GM19193 (cell line): ENCODE data around the gene CORIN.

Source experiments
- POLR2A ChIP-seq: IDR thresholded peaks from 4 replicates; pipeline ENCODE4 v1.6.1; 2011; ENCODE audit not compliant: insufficient read depth, insufficient read length; ENCODE audit errors: extremely low read depth

The CORIN gene, protein sequence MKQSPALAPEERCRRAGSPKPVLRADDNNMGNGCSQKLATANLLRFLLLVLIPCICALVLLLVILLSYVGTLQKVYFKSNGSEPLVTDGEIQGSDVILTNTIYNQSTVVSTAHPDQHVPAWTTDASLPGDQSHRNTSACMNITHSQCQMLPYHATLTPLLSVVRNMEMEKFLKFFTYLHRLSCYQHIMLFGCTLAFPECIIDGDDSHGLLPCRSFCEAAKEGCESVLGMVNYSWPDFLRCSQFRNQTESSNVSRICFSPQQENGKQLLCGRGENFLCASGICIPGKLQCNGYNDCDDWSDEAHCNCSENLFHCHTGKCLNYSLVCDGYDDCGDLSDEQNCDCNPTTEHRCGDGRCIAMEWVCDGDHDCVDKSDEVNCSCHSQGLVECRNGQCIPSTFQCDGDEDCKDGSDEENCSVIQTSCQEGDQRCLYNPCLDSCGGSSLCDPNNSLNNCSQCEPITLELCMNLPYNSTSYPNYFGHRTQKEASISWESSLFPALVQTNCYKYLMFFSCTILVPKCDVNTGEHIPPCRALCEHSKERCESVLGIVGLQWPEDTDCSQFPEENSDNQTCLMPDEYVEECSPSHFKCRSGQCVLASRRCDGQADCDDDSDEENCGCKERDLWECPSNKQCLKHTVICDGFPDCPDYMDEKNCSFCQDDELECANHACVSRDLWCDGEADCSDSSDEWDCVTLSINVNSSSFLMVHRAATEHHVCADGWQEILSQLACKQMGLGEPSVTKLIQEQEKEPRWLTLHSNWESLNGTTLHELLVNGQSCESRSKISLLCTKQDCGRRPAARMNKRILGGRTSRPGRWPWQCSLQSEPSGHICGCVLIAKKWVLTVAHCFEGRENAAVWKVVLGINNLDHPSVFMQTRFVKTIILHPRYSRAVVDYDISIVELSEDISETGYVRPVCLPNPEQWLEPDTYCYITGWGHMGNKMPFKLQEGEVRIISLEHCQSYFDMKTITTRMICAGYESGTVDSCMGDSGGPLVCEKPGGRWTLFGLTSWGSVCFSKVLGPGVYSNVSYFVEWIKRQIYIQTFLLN

DNA sequence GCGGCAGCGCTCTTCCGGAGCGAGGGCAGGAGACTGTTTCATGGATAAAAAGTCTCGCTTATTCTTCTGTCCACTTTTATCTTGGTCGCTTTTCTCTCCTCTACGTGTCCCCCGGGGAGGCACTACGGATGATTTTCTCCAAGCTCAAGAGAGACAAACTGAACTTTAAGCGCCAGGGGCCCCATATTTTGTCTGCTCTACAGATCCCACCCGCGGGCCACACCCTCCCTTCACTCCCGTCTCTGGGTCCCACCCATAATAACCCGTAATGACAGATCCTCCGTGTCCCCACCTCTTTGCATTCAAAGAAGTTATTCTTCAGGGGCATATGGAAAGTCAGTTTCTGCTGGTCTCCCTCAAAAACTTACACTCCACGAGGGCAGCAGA lies at the start of gene CORIN:
Gene CORIN, minus strand, starts transcription at position 160 of the 387 bp plus-strand sequence. Its CDS starts 118 bp downstream, at position 42.
- TF ChIP-seq POLR2A: no peak

DNA sequence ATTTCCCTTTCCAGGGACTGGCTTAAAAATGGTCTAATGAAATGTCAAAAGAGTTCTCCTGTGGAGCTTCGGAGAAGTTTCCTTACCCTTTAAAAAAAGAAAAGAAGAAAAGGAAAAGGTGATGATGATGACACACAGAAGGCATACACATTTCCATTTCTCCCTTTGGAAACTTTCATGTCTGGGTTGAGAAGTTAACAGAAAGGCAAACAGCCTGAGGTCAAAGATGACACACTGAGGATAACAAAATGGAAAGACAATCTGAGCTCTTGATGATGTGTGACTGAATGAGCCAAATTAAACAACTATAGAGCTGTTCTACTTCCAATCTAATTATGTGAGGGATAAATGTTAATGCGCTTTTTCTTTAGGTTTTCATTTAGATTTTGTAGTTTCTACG lies 44.4 kb upstream of the CORIN start:
- no peak for TF ChIP-seq POLR2A

- no peak for TF ChIP-seq POLR2A
Measured at GRCh38 chr4:47879458-47879857, 41.6 kb upstream of the CORIN start.

- TF ChIP-seq POLR2A: no peak
Measured at GRCh38 chr4:47876784-47877546, 39.1 kb upstream of the CORIN start.

DNA sequence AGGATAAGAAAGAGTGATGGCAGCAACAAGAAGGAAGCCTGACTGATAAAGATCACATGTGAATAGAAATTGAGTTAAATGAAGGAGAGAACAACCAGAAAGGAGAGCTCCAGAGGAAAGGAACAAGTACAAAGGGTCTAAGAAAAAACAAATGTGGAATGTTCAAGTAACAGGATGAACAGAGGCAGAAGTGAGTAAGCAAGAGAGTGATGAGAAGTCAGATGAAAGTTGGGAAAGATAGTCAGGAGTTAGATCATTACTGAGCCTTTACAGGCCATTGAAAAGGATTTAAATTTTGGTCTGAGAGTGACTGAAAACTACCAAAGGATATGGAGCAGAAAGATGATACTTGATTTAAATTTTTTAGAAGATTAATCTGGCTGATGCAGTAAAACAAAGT lies 38.4 kb upstream of the CORIN start:
- no peak for TF ChIP-seq POLR2A

DNA sequence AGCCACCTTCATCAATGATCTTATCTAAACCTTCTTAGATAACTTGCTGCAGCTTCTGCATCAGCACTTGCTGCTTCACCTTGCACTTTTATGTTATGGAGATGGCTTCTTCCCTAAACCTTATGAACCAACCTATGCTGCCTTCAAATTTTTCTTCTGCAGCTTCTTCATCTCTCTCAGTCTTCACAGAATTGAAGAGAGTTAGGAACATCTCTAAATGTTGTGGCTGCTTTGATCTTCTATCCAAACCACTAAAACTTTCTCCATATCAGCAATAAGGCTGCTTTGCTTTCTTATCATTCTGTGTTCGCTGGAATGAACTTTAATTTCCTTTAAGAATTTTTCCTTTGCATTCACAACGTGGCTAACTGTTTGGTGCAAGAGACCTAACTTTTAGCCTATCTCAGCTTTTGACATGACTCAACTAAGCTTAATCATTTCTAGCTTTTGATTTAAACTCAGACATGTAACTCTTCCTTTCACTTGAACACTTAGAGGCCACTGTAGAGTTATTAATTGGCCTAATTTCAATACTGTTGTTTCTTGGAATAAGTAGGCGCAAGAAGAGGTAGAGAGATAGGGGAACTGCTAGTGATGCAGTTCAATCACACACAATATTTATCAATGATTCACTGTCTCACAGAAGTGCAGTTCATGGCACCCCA lies 36.1 kb upstream of the CORIN start:
- no peak for TF ChIP-seq POLR2A

GRCh38 chr4:47863486-47863885 lies 25.6 kb upstream of the CORIN start:
- TF ChIP-seq POLR2A: no peak

DNA sequence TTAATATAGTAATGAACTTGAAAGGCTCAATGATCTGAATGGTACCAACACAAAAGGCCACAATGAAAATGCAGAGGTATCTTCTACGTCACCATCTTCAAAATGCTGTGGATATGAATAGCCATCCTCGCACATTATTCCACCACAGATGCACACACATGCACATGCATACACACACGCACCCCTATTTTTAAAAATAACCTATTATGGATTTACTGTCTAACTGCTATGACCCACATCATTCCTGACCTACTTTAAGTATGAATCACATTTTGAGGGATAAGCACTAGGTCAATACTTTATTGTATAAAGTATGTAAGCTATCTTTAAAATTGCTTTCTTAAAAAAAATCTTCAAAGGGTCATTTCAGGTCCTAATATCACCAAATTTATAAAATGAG lies 24.4 kb upstream of the CORIN start:
- TF ChIP-seq POLR2A: no peak

GRCh38 chr4:47860305-47860704 lies 22.4 kb upstream of the CORIN start:
- TF ChIP-seq POLR2A: no peak

- TF ChIP-seq POLR2A: no peak
Measured at GRCh38 chr4:47858006-47858405, 20.1 kb upstream of the CORIN start.

DNA sequence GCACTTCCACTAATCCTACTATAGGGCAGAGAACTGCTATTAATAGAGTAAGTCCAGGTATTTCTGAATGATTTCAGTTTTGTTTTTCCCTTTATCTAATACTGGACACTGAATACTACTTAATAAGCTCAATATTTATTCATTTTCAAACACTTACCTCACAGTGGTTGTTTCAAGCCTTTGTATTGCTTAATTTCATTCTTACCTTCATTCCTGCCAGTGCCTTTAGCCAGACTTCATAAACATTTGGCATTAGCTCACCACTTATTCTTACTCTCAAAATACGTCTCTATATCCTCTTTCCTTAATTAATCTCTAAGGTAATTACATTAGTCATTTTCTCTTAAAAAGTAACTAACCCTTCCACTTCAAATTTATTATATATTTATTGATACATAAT lies 18.8 kb upstream of the CORIN start:
- no peak for TF ChIP-seq POLR2A

- no peak for TF ChIP-seq POLR2A
Measured at GRCh38 chr4:47855350-47855749, 17.5 kb upstream of the CORIN start.

- no peak for TF ChIP-seq POLR2A
Measured at GRCh38 chr4:47852136-47852535, 14.3 kb upstream of the CORIN start.

DNA sequence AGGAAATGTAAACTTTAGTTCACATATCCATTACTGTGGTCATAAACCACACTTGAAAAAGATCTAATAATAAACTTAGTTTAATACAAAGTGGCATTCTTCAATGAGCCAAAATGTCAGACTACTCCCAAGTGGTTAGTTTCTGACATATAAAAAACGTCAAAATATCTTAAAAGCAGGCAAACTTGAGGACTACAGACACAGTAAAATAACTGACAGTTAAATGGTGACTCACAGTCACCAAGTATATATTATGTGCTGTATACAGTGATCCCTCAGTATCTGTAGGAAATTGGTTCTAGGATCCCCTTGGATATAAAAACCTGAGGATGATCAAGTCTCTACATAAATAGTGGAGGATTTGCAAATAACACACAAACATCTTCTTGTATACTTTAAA lies 11.6 kb upstream of the CORIN start:
- TF ChIP-seq POLR2A: no peak
